ENCODE data around the gene SMIM35.
A peak's percentile ranks its signal among the peaks of the same experiment; 100 is the strongest.

Gene SMIM35

DNA sequence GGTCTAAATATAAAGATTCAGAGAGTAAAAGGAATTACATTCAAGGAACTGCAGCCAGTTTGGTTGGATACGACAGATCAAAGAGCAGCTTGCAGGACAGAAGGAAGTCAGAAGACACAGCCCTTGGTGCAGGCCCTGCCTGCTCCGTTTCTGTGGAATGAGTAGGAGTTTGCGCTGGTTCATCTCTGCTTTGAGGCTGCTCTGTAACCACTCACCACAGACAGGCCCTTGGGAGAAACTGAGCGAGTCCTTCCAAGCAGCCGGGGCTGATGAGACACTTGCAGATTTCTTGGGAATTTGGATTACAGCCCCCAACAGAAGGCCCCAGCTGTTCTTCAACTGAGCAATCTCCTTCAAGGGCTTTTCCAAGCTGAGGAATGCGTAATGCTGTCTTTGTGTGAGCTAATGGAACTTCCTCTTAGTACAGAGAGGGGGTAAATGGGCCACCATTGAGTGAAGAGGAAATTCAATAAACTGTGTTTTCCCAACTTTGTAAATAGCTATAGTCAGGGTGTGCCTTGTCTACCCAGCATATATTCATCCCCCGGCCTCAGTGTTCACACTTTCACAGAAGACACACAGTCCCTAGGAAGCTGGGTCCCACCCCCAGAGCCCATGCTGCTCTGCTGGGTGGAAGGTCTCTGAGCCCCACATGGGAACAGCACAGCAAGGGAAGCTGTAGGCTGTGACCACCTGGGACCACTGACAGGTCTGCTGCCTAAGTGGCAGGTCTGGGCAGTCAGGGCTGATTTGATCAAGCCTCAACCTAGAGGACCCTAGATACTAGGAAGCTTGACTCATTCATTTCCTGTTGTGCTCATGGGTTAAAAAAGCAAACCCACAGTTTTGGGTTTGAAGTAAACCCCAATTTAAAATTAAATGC lies 84.0 kb downstream of the SMIM35 start:
- H3K27ac ChIP-seq (ENCODE audit: low read length) = peak overlapping the region; percentile 95
- no peak overlapping the region for H3K4me2 ChIP-seq (ENCODE audit: low read length)
- peaks cover 26% of the 10 kb centered on the region for H3K79me2 ChIP-seq (ENCODE audit: low read length)
- H2AFZ ChIP-seq (ENCODE audit: low read depth, low read length) = no peak overlapping the region
- H3K4me1 ChIP-seq (ENCODE audit: low read length) = peaks cover 90% of the 10 kb centered on the region
- H3K27me3 ChIP-seq (ENCODE audit: low read depth, low read length) = no peaks in the 10 kb centered on the region
- no peak overlapping the region for H3K4me3 ChIP-seq (ENCODE audit: low read length)
- H3K9ac ChIP-seq (ENCODE audit: low read length) = no peak overlapping the region
- TF ChIP-seq, protein P1, sequence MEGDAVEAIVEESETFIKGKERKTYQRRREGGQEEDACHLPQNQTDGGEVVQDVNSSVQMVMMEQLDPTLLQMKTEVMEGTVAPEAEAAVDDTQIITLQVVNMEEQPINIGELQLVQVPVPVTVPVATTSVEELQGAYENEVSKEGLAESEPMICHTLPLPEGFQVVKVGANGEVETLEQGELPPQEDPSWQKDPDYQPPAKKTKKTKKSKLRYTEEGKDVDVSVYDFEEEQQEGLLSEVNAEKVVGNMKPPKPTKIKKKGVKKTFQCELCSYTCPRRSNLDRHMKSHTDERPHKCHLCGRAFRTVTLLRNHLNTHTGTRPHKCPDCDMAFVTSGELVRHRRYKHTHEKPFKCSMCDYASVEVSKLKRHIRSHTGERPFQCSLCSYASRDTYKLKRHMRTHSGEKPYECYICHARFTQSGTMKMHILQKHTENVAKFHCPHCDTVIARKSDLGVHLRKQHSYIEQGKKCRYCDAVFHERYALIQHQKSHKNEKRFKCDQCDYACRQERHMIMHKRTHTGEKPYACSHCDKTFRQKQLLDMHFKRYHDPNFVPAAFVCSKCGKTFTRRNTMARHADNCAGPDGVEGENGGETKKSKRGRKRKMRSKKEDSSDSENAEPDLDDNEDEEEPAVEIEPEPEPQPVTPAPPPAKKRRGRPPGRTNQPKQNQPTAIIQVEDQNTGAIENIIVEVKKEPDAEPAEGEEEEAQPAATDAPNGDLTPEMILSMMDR (IDR thresholded peaks at IDR 0.05; ENCODE audit: low read depth, low read length) = no peak
- no peak for TF ChIP-seq EZH2phosphoT487 (IDR thresholded peaks at IDR 0.05; ENCODE audit: low read depth)
- 0 out of 2 replicates have a peak, but pooled peaks cover 7% of the 10 kb centered on the region for H4K20me1 ChIP-seq (ENCODE audit: insufficient read depth, low read length)
- peaks cover 60% of the 10 kb centered on the region for H3K36me3 ChIP-seq (replicated peaks; ENCODE audit: low read depth, low read length)
- H3K9me3 ChIP-seq (ENCODE audit: insufficient read depth, low read length) = no peaks in the 10 kb centered on the region

DNA sequence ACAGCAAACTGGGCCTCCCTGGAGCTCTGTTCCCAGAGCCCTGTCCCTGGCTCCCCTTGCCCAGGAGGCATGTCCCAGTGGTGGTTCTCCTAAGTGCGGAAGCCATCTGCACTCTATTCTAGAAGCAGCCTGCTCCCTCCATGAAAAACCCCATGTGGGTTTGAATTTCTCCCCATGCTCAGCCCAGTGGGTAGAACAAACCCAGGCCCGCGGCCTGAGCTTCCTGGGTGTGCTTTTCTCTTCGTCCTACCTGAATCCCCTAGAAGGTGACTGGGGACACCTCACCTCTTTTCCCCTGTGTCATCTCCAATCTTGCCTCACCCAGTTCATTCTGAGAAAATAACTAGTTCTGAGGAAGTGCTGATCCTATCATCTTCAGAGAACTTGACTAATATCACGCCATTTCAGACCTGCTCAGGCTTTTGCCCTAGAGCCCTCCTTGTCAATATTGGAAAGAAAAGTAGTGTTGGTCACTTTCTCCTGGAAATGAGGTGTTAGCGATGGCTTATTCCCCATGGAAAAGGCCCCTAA lies 84.7 kb downstream of the SMIM35 start:
- Histone ChIP-seq H4K20me1 (ENCODE audit: insufficient read depth, low read length) (0 out of 2 replicates have a peak, but pooled peaks cover 7% of the 10 kb centered on the region), H3K9me3 (ENCODE audit: insufficient read depth, low read length) (no peaks in the 10 kb centered on the region), H2AFZ (ENCODE audit: low read depth, low read length) (no peak overlapping the region), H3K4me2 (ENCODE audit: low read length) (no peak overlapping the region), H3K27ac (ENCODE audit: low read length) (peak overlapping the region; percentile 95), H3K36me3 (replicated peaks; ENCODE audit: low read depth, low read length) (peaks cover 67% of the 10 kb centered on the region), H3K9ac (ENCODE audit: low read length) (no peak overlapping the region), H3K4me3 (ENCODE audit: low read length) (no peak overlapping the region), H3K27me3 (ENCODE audit: low read depth, low read length) (no peaks in the 10 kb centered on the region), H3K4me1 (ENCODE audit: low read length) (peaks cover 90% of the 10 kb centered on the region), H3K79me2 (ENCODE audit: low read length) (peaks cover 30% of the 10 kb centered on the region)
- TF ChIP-seq EZH2phosphoT487 (IDR thresholded peaks at IDR 0.05; ENCODE audit: low read depth) = no peak
- TF ChIP-seq, protein P1 (IDR thresholded peaks at IDR 0.05; ENCODE audit: low read depth, low read length) = no peak

DNA sequence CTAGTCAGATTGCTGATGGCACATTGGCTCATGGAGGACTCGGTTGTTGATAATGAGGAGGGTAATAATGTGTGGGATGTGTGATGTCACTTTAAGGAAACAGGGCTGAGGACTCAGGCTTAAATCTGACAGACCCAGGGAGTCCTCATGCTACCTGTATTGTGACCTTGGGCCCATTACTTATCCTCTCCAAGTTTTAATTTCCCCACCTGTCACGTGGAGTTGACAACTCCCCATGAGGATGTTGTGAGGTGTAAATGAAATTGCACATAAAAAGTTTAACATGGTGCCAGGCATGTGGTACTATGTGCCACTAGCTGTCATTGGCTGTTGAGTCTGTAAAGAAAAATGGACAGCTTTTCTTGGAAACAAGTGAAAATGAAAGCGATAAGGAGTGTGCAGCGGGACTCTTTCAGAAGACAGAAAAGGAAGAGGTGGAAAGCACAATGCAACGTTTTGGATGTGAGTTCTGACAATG lies 85.2 kb downstream of the SMIM35 start:
- no peak overlapping the region for H3K9ac ChIP-seq (ENCODE audit: low read length)
- peaks cover 90% of the 10 kb centered on the region for H3K4me1 ChIP-seq (ENCODE audit: low read length)

More for the DNA sequence above, 85.2 kb downstream of the SMIM35 start:
- Histone ChIP-seq H3K4me2 (ENCODE audit: low read length) (no peak overlapping the region), H3K9me3 (ENCODE audit: insufficient read depth, low read length) (no peaks in the 10 kb centered on the region), H3K79me2 (ENCODE audit: low read length) (peaks cover 34% of the 10 kb centered on the region), H3K36me3 (replicated peaks; ENCODE audit: low read depth, low read length) (peaks cover 73% of the 10 kb centered on the region), H3K27ac (ENCODE audit: low read length) (peak overlapping the region; percentile 95), H4K20me1 (ENCODE audit: insufficient read depth, low read length) (0 out of 2 replicates have a peak, but pooled peaks cover 7% of the 10 kb centered on the region), H3K4me3 (ENCODE audit: low read length) (no peak overlapping the region), H2AFZ (ENCODE audit: low read depth, low read length) (no peak overlapping the region), H3K27me3 (ENCODE audit: low read depth, low read length) (no peaks in the 10 kb centered on the region)
- no peak for TF ChIP-seq EZH2phosphoT487 (IDR thresholded peaks at IDR 0.05; ENCODE audit: low read depth)
- TF ChIP-seq, protein P1 (IDR thresholded peaks at IDR 0.05; ENCODE audit: low read depth, low read length) = no peak
